SK-N-MC (cell line): ENCODE measurements around the gene NPAS2.

Experiments
- DNase-seq: peaks from one replicate; pipeline ENCODE4 v3.0.0-alpha.2; 2011; ENCODE audit warnings: low read depth, low spot score
- H3K27ac ChIP-seq: fragments of 200-600 bp; sonication (generic); 2 replicates; pipeline ENCODE4 v1.5.1; 2016; ENCODE audit warnings: mixed run types
- H3K36me3 ChIP-seq: fragments of 200-600 bp; sonication (generic); 2 replicates; pipeline ENCODE4 v1.6.1; 2017; ENCODE audit warnings: antibody characterized with exemption, low read length, mixed read lengths; ENCODE audit not compliant: insufficient read depth
- H3K4me3 ChIP-seq: fragments of 200-600 bp; sonication (generic); 2 replicates; pipeline ENCODE4 v1.5.1; 2016
- H3K9ac ChIP-seq: fragments of 200-600 bp; sonication (generic); 2 replicates; pipeline ENCODE4 v1.8.0; 2017; ENCODE audit warnings: mixed run types, mixed read lengths; ENCODE audit not compliant: insufficient read length
- H3K9me3 ChIP-seq: fragments of 200-600 bp; sonication (generic); 2 replicates; pipeline ENCODE4 v1.6.1; 2017; ENCODE audit warnings: low read depth, mild to moderate bottlenecking, antibody characterized with exemption, low read length, moderate library complexity, mixed read lengths
- EZH2 ChIP-seq: fragments of 200-600 bp; sonication (generic); IDR thresholded peaks from one replicate; pipeline ENCODE4 v1.6.1; 2017; ENCODE audit warnings: antibody characterized with exemption
- FOXP2 ChIP-seq: optimal IDR thresholded peaks from 2 replicates; pipeline ENCODE3; 2011; ENCODE audit warnings: mild to moderate bottlenecking, moderate library complexity; ENCODE audit not compliant: insufficient read depth; ENCODE audit errors: extremely low read length, control extremely low read depth
- POLR2AphosphoS5 ChIP-seq: IDR thresholded peaks from 2 replicates; pipeline ENCODE4 v1.6.1; 2012; ENCODE audit warnings: mild to moderate bottlenecking, low read depth, low read length, borderline replicate concordance

NPAS2 gene

DNA sequence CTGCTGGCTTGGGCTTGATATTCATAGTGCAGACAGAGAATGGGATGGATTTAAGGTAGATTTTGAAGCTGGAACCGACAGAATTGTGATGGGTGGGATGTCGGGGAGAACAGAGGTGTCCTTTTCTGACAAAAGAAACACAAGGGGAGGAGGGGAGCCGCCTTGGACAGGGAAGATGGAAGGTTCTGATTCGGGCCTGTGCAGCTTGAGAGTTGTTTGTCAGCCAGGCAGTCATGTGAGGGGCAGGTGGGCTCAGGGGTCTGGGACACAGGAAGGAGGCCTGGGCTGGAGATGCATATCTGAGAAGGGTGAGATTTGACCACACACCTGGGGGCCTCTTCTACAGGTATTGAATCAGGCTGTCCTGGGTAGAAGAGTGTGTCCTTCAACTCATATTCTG is 41.4 kb downstream of the NPAS2 start:
- Histone ChIP-seq H3K4me3 (no peak overlapping the region), H3K36me3 (no peaks in the 10 kb centered on the region), H3K9ac (no peak overlapping the region), H3K27ac (no peak overlapping the region), H3K9me3 (no peaks in the 10 kb centered on the region)
- TF ChIP-seq FOXP2 (no peak), POLR2AphosphoS5 (no peak), EZH2 (no peak)
- no peak for DNase-seq

DNA sequence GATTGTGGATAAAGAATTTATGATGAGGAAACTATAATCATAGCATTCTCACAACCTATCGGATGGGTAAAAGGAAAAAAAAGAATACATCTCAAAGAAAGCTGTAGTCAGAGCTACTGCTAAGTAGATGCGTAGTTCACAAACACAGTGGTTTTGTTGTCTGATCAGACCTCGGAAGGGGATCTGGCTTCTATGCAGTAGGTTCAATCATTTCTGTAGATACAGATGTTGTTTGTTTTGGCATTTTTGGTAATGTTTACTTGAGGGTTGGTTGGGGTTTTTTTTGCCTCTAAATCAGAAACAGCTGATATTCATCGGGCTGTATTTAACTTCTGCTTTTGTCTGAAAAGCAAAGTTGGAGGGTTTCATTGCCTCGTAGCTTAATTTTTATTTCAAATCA is 42.1 kb downstream of the NPAS2 start:
- H3K9me3 ChIP-seq, result no peaks in the 10 kb centered on the region
- no peak overlapping the region for H3K27ac ChIP-seq
- no peaks in the 10 kb centered on the region for H3K36me3 ChIP-seq
- H3K9ac ChIP-seq, result no peak overlapping the region
- TF ChIP-seq POLR2AphosphoS5 (no peak), FOXP2 (no peak), EZH2 (no peak)
- H3K4me3 ChIP-seq, result no peak overlapping the region
- no peak for DNase-seq

GRCh38 chr2:100865816-100866460 is 46.0 kb downstream of the NPAS2 start:
- DNase-seq, result no peak
- TF ChIP-seq POLR2AphosphoS5 (no peak), EZH2 (no peak), FOXP2 (no peak)

GRCh38 chr2:100868083-100868482 is 48.1 kb downstream of the NPAS2 start:
- Histone ChIP-seq H3K4me3 (no peak overlapping the region), H3K36me3 (no peaks in the 10 kb centered on the region), H3K9me3 (no peaks in the 10 kb centered on the region; the same call in 1 of the 2 replicates), H3K9ac (no peak overlapping the region), H3K27ac (no peak overlapping the region)
- no peak for DNase-seq
- TF ChIP-seq POLR2AphosphoS5 (no peak), EZH2 (no peak), FOXP2 (no peak)

More at GRCh38 chr2:100865816-100866460, 46.0 kb downstream of the NPAS2 start:
- no peaks in the 10 kb centered on the region for H3K36me3 ChIP-seq
- H3K9me3 ChIP-seq, result no peaks in the 10 kb centered on the region; the same call in 1 of the 2 replicates
- H3K9ac ChIP-seq, result no peak overlapping the region
- no peak overlapping the region for H3K27ac ChIP-seq
- H3K4me3 ChIP-seq, result no peak overlapping the region

DNA sequence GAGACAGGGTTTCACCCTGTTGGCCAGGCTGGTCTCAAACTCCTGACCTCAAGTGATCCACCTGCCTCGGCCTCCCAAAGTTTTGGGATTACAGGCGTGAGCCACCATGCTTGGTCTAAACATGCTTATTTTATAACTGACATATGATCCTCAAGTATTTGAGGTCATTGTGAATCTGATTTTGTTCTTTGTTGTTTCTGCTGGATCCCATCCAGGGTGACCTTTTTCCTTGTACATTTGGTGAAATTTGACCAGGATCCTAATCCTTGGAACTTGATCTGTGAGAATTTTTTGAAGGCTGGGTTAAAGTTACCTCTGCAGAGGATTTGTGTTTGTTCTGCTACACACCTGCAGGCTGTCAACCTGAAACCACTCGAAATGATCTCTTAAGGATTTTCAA is 49.2 kb downstream of the NPAS2 start:
- no peak overlapping the region for H3K9ac ChIP-seq
- no peak overlapping the region for H3K4me3 ChIP-seq
- H3K27ac ChIP-seq, result no peak overlapping the region
- DNase-seq, result no peak
- TF ChIP-seq FOXP2, result no peak
- TF ChIP-seq EZH2, result no peak
- no peak for TF ChIP-seq POLR2AphosphoS5
- H3K36me3 ChIP-seq, result no peaks in the 10 kb centered on the region
- no peaks in the 10 kb centered on the region; the same call in 1 of the 2 replicates for H3K9me3 ChIP-seq

DNA sequence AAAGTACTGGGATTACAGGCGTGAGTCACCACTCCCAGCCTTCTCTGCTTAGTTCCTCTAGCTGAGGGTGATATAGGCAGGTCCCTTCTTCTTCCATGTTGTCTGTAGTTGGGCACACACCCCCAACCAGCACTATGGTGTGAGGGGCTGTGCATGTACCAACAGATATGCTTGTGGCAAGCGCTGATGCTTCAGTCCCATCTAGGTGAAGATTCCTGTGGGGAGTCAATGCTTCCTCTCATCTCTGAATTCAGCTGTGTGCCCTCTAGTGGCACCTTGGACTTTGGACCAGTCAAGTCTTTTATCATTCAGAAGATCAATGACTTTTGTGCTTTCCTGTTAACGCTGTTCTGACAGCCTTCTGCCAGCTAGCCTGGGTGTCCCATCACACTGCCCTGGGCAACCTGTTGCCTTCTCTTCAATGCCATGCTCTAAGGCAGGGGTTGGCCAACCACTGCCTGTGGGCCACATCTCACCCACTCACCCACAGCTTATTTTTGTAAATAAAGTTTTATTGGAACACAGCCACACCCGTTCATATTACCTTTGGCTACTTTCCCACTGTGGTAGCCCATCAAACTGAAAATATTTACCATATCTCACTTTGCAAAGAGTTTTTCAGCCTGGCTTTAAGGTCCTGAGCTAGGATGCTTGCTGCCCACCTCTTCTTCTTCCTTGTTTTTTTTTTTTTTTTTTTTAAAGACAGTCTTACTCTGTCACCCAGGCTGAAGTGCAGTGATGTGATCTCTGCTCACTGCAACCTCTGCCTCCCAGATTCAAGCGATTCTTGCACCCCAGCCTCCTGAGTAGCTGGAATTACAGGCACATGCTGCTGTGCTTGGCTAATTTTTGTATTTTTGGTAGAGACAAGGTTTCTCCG is 51.0 kb downstream of the NPAS2 start:
- no peak for DNase-seq
- H3K36me3 ChIP-seq, result no peaks in the 10 kb centered on the region
- no peak overlapping the region for H3K27ac ChIP-seq
- TF ChIP-seq FOXP2, result no peak
- no peak for TF ChIP-seq POLR2AphosphoS5
- TF ChIP-seq EZH2, result no peak
- H3K4me3 ChIP-seq, result no peak overlapping the region
- H3K9me3 ChIP-seq, result no peaks in the 10 kb centered on the region; the same call in 1 of the 2 replicates
- no peak overlapping the region for H3K9ac ChIP-seq

GRCh38 chr2:100875516-100876230 is 55.7 kb downstream of the NPAS2 start:
- TF ChIP-seq POLR2AphosphoS5 (no peak), EZH2 (no peak), FOXP2 (no peak)
- peak overlapping the region; percentile 24 for H3K9ac ChIP-seq
- H3K27ac ChIP-seq, result peak overlapping the region; percentile 58; the same call in 1 of the 2 replicates
- H3K4me3 ChIP-seq, result peak overlapping the region; percentile 41; the same call in 1 of the 2 replicates
- H3K9me3 ChIP-seq, result no peaks in the 10 kb centered on the region
- H3K36me3 ChIP-seq, result no peaks in the 10 kb centered on the region
- DNase-seq, result no peak
